PC-9 (cell line): ENCODE results near the gene ZNF80.

Experiments used
- EZH2 ChIP-seq: fragments of 200-600 bp; sonication (generic); IDR thresholded peaks from 2 replicates; pipeline ENCODE4 v1.8.0; 2017; ENCODE audit warnings: antibody characterized with exemption, low read depth
- TF ChIP-seq, protein P1 (sequence below): fragments of 200-600 bp; sonication (generic); conservative IDR thresholded peaks from 2 replicates; pipeline ENCODE4 v1.6.1; 2017; ENCODE audit warnings: mixed run types, antibody characterized with exemption, mild to moderate bottlenecking, moderate library complexity

DNA sequence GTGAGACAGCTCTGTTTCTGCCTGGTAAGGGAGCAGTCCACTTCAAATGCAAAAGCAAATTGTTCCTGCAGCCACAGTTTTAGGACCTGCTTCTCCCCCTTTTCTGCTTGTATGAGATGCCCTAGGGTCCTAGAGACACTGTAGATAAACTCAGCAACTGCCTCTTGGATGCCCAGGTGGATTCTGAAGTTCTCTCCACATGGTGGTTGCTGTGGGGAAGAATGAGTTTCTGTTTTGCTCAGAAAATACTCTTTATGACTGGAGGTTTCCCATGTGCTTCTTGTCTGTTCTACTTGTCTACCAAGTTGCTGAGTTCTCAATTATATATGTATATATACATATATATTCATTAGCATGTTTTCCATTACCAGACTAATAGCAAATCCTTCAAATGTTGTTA is 5.6 kb upstream of the ZNF80 start:
- no peak for TF ChIP-seq EZH2
- TF ChIP-seq, protein P1, sequence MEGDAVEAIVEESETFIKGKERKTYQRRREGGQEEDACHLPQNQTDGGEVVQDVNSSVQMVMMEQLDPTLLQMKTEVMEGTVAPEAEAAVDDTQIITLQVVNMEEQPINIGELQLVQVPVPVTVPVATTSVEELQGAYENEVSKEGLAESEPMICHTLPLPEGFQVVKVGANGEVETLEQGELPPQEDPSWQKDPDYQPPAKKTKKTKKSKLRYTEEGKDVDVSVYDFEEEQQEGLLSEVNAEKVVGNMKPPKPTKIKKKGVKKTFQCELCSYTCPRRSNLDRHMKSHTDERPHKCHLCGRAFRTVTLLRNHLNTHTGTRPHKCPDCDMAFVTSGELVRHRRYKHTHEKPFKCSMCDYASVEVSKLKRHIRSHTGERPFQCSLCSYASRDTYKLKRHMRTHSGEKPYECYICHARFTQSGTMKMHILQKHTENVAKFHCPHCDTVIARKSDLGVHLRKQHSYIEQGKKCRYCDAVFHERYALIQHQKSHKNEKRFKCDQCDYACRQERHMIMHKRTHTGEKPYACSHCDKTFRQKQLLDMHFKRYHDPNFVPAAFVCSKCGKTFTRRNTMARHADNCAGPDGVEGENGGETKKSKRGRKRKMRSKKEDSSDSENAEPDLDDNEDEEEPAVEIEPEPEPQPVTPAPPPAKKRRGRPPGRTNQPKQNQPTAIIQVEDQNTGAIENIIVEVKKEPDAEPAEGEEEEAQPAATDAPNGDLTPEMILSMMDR = no peak
